DND-41 (cell line): ENCODE results near the gene TBC1D4.

Source experiments
- ATAC-seq: fragments of 200-7000 bp; cut with Tn5 transposase; 3 replicates; pipeline ENCODE4 v1.9.1; 2021; ENCODE audit warnings: low read depth; ENCODE audit not compliant: insufficient read depth
- DNase-seq: peaks from one replicate; pipeline ENCODE4 v3.0.0-alpha.2; 2020
- H2AFZ ChIP-seq: 2 replicates; pipeline ENCODE4 v1.6.0; 2012; ENCODE audit warnings: low read depth, low read length
- H3K27ac ChIP-seq: 2 replicates; pipeline ENCODE4 v1.5.1; 2012; ENCODE audit warnings: low read length, inconsistent platforms
- H3K27me3 ChIP-seq: fragments of 200-600 bp; sonication (generic); 2 replicates; pipeline ENCODE4 v1.6.0; 2012; ENCODE audit warnings: low read length, mild to moderate bottlenecking, inconsistent platforms; ENCODE audit not compliant: insufficient read depth, poor library complexity
- H3K36me3 ChIP-seq: 2 replicates; pipeline ENCODE4 v1.5.1; 2012; ENCODE audit warnings: low read length, inconsistent platforms; ENCODE audit not compliant: insufficient read depth
- H3K4me1 ChIP-seq: 2 replicates; pipeline ENCODE4 v1.5.1; 2012; ENCODE audit warnings: mild to moderate bottlenecking, low read length; ENCODE audit not compliant: insufficient read depth
- H3K4me2 ChIP-seq: 2 replicates; pipeline ENCODE4 v1.6.0; 2012; ENCODE audit warnings: mild to moderate bottlenecking, moderate library complexity, low read length, inconsistent platforms; ENCODE audit not compliant: insufficient read depth
- H3K4me3 ChIP-seq, 2 experiments: fragments of 200-600 bp in 1 of 2; shearing (Covaris generic) in 1 of 2; 2 replicates each; pipeline ENCODE4 v1.5.1; 2012 to 2016; ENCODE audit warnings: inconsistent platforms in 2 of 2, low read length in 2 of 2, mild to moderate bottlenecking in 2 of 2, low read depth in 1 of 2, moderate library complexity in 1 of 2
- H3K79me2 ChIP-seq: 2 replicates; pipeline ENCODE4 v1.6.0; 2012; ENCODE audit warnings: low read length, inconsistent platforms; ENCODE audit not compliant: insufficient read depth
- H3K9ac ChIP-seq: 2 replicates; pipeline ENCODE4 v1.6.0; 2012; ENCODE audit warnings: low read depth, mild to moderate bottlenecking, inconsistent platforms, low read length, moderate library complexity
- H3K9me3 ChIP-seq: 2 replicates; pipeline ENCODE4 v1.5.1; 2012; ENCODE audit warnings: low read length, moderate library complexity, mild to moderate bottlenecking, inconsistent platforms; ENCODE audit not compliant: insufficient read depth, severe bottlenecking
- H4K20me1 ChIP-seq: 2 replicates; pipeline ENCODE4 v1.6.0; 2012; ENCODE audit warnings: low read length; ENCODE audit not compliant: insufficient read depth
- CTCF ChIP-seq: IDR thresholded peaks from 2 replicates; pipeline ENCODE4 v1.5.1; 2012; ENCODE audit warnings: borderline replicate concordance, low read length, moderate library complexity, mild to moderate bottlenecking; ENCODE audit not compliant: poor library complexity, severe bottlenecking; ENCODE audit errors: extremely low read depth
- EZH2 ChIP-seq: IDR thresholded peaks from 3 replicates; pipeline ENCODE4 v1.6.1; 2012; ENCODE audit warnings: borderline replicate concordance, low read depth, mild to moderate bottlenecking, moderate library complexity, low read length, inconsistent platforms; ENCODE audit not compliant: severe bottlenecking

Gene TBC1D4

GRCh38 chr13:75334634-75335447 is 147.1 kb downstream of the TBC1D4 start:
- H3K4me2 ChIP-seq: no peak overlapping the region
- no peaks in the 10 kb centered on the region for H4K20me1 ChIP-seq
- H2AFZ ChIP-seq: no peak overlapping the region
- H3K36me3 ChIP-seq: no peaks in the 10 kb centered on the region
- H3K9me3 ChIP-seq: no peaks in the 10 kb centered on the region
- H3K4me3 ChIP-seq: no peak overlapping the region
- H3K4me1 ChIP-seq: no peaks in the 10 kb centered on the region
- ATAC-seq (no peak), DNase-seq (no peak)
- no peaks in the 10 kb centered on the region for H3K79me2 ChIP-seq
- no peak for TF ChIP-seq EZH2
- TF ChIP-seq CTCF: no peak
- no peak overlapping the region for H3K27ac ChIP-seq
- no peak overlapping the region for H3K9ac ChIP-seq
- H3K27me3 ChIP-seq: no peaks in the 10 kb centered on the region

GRCh38 chr13:75333103-75333502 is 148.9 kb downstream of the TBC1D4 start:
- no peak overlapping the region for H3K9ac ChIP-seq
- no peaks in the 10 kb centered on the region for H3K27me3 ChIP-seq
- no peaks in the 10 kb centered on the region for H3K36me3 ChIP-seq
- no peak overlapping the region for H3K4me2 ChIP-seq
- H3K27ac ChIP-seq: no peak overlapping the region
- no peaks in the 10 kb centered on the region for H3K4me1 ChIP-seq
- H3K79me2 ChIP-seq: no peaks in the 10 kb centered on the region
- no peak for TF ChIP-seq CTCF
- TF ChIP-seq EZH2: no peak
- no peaks in the 10 kb centered on the region for H4K20me1 ChIP-seq
- H2AFZ ChIP-seq: no peak overlapping the region
- no peak for ATAC-seq
- no peak overlapping the region for H3K4me3 ChIP-seq
- no peak for DNase-seq
- H3K9me3 ChIP-seq: no peaks in the 10 kb centered on the region

- DNase-seq (no peak), ATAC-seq (no peak)
- TF ChIP-seq CTCF: no peak
- TF ChIP-seq EZH2: no peak
- Histone ChIP-seq H3K4me2 (no peak overlapping the region), H2AFZ (no peak overlapping the region), H3K9ac (no peak overlapping the region), H4K20me1 (no peaks in the 10 kb centered on the region), H3K9me3 (no peaks in the 10 kb centered on the region), H3K27ac (no peak overlapping the region), H3K36me3 (no peaks in the 10 kb centered on the region), H3K79me2 (no peaks in the 10 kb centered on the region), H3K27me3 (no peaks in the 10 kb centered on the region), H3K4me1 (no peaks in the 10 kb centered on the region), H3K4me3 (no peak overlapping the region)
Observed at GRCh38 chr13:75331792-75332349, 150.1 kb downstream of the TBC1D4 start.
